ENCODE results near the gene ADAM11. TPM values are rescaled to one million over a fixed set of nuclear protein-coding genes. Genes with fewer than 3 reads are reported as not detected.

Gene ADAM11
- total and polyA plus RNA-seq, 9 of the 15 experiments (the other 6 are each of a cell fraction or from before 2014, with no cell fraction given), result 0.01 to 0.31 (median 0.14) TPM; not detected in 2

GRCh38 chr17:44741316-44741715 lies 17.5 kb upstream of the ADAM11 start:
- no peaks in the 10 kb centered on the region; the same call in 1 of the 2 replicates for H4K20me1 ChIP-seq (replicated peaks; ENCODE audit: control insufficient read depth, insufficient read depth, low read length)
- H3K9me3 ChIP-seq (replicated peaks; ENCODE audit: control insufficient read depth, insufficient read depth, low read depth, low read length), result no peaks in the 10 kb centered on the region
- no peaks in the 10 kb centered on the region for H3K27me3 ChIP-seq (ENCODE audit: control insufficient read depth in 2 of 2, insufficient read depth in 2 of 2, low read length in 2 of 2)
- FAIRE-seq (no peak), DNase-seq (ENCODE audit: extremely low read depth in 1 of 4, low spot score in 3 of 4) (no peak), ATAC-seq (no peak)
- BruUV-seq (replicated peaks), result no TSS peak
- no peak overlapping the region for H3K27ac ChIP-seq (ENCODE audit: extremely low read depth, low read depth, low read length)
- WGBS (ENCODE audit: insufficient coverage, low coverage, missing lambda C conversion rate), result 87% methylated on average over 8 of the region's 8 CpGs
- H3K9me1 ChIP-seq (ENCODE audit: control insufficient read depth, insufficient read depth, low read length), result no peaks in the 10 kb centered on the region
- H3K79me2 ChIP-seq (ENCODE audit: control insufficient read depth, insufficient read depth, low read length), result no peaks in the 10 kb centered on the region
- peaks cover 43% of the 10 kb centered on the region; the same call in 2 of the 3 replicates for H3K36me3 ChIP-seq (ENCODE audit: control insufficient read depth, insufficient read depth, low read length)
- no peak overlapping the region for H3K4me3 ChIP-seq
- H2AFZ ChIP-seq (ENCODE audit: low read depth, low read length), result no peak overlapping the region
- H3K4me2 ChIP-seq (ENCODE audit: insufficient read depth, low read length), result no peak overlapping the region
- intact Hi-C loops (cut with micrococcal nuclease) (no loop called here), in situ Hi-C loops (cut with MboI) (no loop called here)
- no peak overlapping the region for H3K9ac ChIP-seq (ENCODE audit: insufficient read depth in 1 of 2, low read depth in 2 of 2, low read length in 2 of 2)
- CTCF ChIA-PET (ENCODE audit: low intra/inter-chr PET ratio), result no interaction called here
- H3K4me1 ChIP-seq (replicated peaks in 1 of 2; ENCODE audit: control insufficient read depth in 2 of 2, insufficient read depth in 2 of 2, low read length in 2 of 2), result peaks cover 3 to 10% of the 10 kb centered on the region in 2 experiments; a peak in 3 of 5 replicates
- POLR2A ChIA-PET, result interaction anchor here (1.4 kb wide), 1 partner anchor 22 kb away, joined by 4 read pairs; no protein-coding TSS in a partner anchor
- TF ChIP-seq, protein P1, sequence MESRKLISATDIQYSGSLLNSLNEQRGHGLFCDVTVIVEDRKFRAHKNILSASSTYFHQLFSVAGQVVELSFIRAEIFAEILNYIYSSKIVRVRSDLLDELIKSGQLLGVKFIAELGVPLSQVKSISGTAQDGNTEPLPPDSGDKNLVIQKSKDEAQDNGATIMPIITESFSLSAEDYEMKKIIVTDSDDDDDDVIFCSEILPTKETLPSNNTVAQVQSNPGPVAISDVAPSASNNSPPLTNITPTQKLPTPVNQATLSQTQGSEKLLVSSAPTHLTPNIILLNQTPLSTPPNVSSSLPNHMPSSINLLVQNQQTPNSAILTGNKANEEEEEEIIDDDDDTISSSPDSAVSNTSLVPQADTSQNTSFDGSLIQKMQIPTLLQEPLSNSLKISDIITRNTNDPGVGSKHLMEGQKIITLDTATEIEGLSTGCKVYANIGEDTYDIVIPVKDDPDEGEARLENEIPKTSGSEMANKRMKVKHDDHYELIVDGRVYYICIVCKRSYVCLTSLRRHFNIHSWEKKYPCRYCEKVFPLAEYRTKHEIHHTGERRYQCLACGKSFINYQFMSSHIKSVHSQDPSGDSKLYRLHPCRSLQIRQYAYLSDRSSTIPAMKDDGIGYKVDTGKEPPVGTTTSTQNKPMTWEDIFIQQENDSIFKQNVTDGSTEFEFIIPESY (CRISPR knock-in tag; IDR thresholded peaks at IDR 0.05), result no peak
- no peak for TF ChIP-seq ZNF143 (CRISPR knock-in tag; IDR thresholded peaks at IDR 0.05)
- TF ChIP-seq ZNF121 (CRISPR knock-in tag; conservative IDR thresholded peaks at IDR 0.05), result no peak
- TF ChIP-seq CC2D1A (IDR thresholded peaks at IDR 0.05), result no peak
- TF ChIP-seq POLR2AphosphoS2 (IDR thresholded peaks at IDR 0.05; ENCODE audit: low read length), result no peak
- TF ChIP-seq RBM34 (IDR thresholded peaks at IDR 0.05; ENCODE audit: borderline replicate concordance, insufficient read depth, low read length), result no peak
- no peak for TF ChIP-seq TAF15 (IDR thresholded peaks at IDR 0.05; ENCODE audit: low read depth, low read length)
- no peak for TF ChIP-seq EP400 (IDR thresholded peaks at IDR 0.05)
- no peak for TF ChIP-seq NFE2 (IDR thresholded peaks at IDR 0.05; ENCODE audit: low read depth)
- TF ChIP-seq HOMEZ (CRISPR knock-in tag; IDR thresholded peaks at IDR 0.05), result no peak
- TF ChIP-seq XRCC4 (IDR thresholded peaks at IDR 0.05; ENCODE audit: extremely low read depth, insufficient read depth, insufficient read length), result no peak
- no peak for TF ChIP-seq TFE3 (CRISPR knock-in tag; IDR thresholded peaks at IDR 0.05)
- no peak for TF ChIP-seq ZNF133 (CRISPR knock-in tag; IDR thresholded peaks at IDR 0.05)
- no peak for TF ChIP-seq FOXM1 (IDR thresholded peaks at IDR 0.05; ENCODE audit: low read depth)
- TF ChIP-seq FOXM1 (CRISPR knock-in tag; IDR thresholded peaks at IDR 0.05; ENCODE audit: low read depth), result no peak
- TF ChIP-seq, protein P2, sequence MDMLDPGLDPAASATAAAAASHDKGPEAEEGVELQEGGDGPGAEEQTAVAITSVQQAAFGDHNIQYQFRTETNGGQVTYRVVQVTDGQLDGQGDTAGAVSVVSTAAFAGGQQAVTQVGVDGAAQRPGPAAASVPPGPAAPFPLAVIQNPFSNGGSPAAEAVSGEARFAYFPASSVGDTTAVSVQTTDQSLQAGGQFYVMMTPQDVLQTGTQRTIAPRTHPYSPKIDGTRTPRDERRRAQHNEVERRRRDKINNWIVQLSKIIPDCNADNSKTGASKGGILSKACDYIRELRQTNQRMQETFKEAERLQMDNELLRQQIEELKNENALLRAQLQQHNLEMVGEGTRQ (CRISPR knock-in tag; IDR thresholded peaks at IDR 0.05), result no peak
- no peak for TF ChIP-seq TCF15 (CRISPR knock-in tag; IDR thresholded peaks at IDR 0.05)
- TF ChIP-seq ZNF695 (CRISPR knock-in tag; IDR thresholded peaks at IDR 0.05), result no peak
